ENCODE results near the gene MAPK12.

Gene MAPK12

DNA sequence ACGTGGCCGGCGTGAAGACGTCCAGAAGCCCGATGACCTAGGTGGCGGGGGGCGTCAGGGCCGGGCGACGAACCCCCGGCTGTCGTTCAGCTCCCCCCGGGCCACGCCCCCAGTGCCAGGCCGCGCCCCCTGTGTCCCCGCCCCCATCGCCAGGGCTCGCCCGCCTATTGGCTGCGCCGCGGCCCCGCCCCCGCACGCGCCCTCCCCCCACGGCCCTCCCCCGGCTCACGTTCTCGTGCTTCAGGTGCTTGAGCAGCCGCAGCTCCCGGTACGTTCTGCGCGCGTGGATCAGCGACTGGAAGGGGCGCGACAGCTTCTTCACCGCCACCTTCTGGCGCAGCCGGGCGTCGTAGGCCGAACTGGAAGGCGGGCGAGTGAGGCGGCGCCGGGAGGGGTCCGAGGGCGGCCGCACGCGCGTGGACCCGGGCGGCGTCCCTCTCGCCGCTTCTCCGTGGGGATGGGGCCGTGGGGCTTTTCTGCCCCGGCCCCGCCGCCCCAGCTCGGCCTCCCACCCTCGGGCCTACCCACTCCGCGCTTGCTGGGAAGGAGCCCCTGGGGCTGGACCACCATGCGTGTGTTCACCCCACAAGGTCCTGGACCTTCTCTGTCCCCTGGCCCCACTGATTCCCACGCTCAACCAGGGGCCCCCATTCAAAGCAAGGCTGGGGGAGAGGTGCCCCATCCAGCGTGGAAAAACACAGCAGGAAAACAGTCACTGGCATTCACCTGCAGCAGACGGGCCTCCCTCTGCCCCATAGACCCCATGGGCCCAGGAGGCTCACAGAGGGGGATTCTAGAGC lies 6.3 kb upstream of the MAPK12 start:
- DNase-seq (ENCODE audit: low read depth): peak; percentile 51

DNA sequence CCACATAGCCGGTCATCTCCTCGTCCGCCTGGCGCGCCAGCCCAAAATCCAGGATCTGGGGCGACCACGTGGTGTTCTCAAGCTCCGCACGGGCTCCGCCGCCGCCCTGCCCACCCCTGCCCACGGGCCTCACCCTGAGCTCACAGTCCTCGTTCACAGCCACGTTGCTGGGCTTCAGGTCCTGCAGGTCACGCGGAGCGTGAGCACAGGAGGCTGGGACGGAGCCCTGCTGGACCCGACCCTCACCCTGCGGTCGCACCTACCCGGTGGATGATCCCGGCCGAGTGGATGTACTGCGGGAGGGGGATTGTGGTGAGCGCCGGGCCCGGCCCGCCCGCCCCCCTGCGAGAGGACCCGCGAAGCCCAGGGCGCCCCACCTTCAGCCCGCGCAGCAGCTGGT lies 5.5 kb upstream of the MAPK12 start:
- no peak for DNase-seq (ENCODE audit: low read depth)

GRCh38 chr22:50264946-50265669 lies 3.6 kb upstream of the MAPK12 start:
- no peak for DNase-seq (ENCODE audit: low read depth)

GRCh38 chr22:50264104-50264745 lies 2.7 kb upstream of the MAPK12 start:
- DNase-seq (ENCODE audit: low read depth): no peak

GRCh38 chr22:50262973-50263617 lies 1.6 kb upstream of the MAPK12 start:
- DNase-seq (ENCODE audit: low read depth): no peak

DNA sequence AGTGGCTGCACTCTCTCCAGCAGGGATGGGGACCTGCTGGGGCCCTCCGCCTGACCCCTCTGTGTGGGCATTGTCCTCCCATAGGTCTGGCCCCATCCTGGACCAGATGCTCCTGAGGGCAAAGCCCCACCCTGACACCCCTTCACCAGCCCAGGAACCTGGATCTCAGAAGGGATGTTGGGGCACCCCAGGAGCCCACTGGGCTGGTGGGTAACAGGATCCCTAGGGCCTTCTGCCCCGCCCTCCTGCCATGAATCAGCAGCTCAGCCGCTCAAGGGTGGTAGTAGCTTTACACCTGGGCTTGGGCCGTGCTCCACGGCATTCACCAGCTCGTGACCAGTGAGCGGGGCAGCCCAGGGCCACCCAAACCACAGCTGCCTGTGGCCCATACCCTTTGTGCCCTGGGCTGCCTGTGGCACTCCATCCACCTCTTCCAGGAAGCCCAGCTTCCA lies 1.0 kb upstream of the MAPK12 start:
- peak; percentile 30 for DNase-seq (ENCODE audit: low read depth)

- DNase-seq (ENCODE audit: low read depth): peak; percentile 86
Observed at GRCh38 chr22:50260801-50261614, 475 bp downstream of the MAPK12 start.

- peak; percentile 31 for DNase-seq (ENCODE audit: low read depth)
Observed at GRCh38 chr22:50260434-50260800, 1.1 kb downstream of the MAPK12 start.

DNA sequence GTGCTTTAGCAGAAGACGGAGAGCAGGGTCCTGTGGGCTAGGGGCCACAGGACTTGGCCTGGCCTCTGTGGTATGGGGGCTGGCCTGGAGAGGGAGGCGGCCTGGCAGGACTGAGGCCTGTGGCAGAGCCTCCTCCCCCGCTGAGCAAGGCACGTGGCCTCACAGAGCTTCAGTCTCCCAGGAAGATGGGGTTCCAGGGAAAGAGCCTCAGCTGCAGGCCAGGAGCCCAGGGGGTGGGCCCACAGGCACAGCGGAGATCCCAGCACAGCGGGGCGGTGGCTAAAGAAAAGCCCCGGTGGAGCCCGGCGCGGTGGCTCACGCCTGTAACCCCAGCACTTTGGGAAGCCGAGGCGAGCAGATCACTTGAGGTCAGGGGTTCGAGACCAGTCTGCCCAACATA lies 2.2 kb downstream of the MAPK12 start:
- DNase-seq (ENCODE audit: low read depth): no peak

DNA sequence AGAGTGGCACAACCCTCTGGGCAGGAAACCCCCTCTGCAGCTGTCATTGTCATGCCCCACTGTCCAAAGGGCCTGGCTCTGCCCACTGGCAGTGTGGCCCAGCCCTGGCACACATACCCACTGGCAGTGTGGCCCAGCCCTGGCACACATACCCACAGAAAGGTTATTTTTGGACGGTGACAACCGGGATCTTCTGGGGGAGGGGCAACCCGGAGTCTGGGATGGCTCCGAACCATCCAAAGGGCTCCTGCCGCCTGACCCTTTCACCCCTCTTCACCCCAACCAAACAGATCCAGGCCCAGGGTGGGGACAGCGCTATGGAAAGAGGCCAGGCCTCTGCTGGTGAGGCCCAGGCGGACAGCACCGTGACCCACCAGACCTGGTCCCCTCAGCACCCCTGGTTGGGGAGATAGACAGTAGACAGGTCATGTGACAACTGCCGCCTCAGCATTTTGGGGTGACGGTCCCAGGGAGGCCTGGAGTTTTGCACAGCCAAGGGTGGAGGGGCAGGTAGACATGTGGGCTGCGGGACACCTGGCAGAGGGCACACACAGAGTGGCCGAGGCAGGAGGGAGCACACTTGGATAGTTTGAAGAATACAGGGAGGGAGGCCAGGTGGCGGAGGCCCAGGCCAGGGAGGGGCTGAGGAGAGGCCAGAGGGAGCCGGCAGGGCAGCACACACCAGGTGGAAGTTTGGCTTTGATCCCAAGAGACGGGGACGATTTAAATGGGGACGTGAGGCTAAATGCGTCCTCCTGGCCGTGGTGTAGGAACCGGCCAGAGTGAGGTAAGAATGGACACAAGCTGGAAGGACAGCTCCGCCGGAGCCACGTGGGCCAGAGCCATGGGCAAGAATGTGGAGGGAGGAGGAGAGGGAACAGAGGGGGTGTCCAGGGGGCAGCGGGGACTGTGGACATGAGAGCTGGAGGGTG lies 2.9 kb downstream of the MAPK12 start:
- no peak for DNase-seq (ENCODE audit: low read depth)

DNA sequence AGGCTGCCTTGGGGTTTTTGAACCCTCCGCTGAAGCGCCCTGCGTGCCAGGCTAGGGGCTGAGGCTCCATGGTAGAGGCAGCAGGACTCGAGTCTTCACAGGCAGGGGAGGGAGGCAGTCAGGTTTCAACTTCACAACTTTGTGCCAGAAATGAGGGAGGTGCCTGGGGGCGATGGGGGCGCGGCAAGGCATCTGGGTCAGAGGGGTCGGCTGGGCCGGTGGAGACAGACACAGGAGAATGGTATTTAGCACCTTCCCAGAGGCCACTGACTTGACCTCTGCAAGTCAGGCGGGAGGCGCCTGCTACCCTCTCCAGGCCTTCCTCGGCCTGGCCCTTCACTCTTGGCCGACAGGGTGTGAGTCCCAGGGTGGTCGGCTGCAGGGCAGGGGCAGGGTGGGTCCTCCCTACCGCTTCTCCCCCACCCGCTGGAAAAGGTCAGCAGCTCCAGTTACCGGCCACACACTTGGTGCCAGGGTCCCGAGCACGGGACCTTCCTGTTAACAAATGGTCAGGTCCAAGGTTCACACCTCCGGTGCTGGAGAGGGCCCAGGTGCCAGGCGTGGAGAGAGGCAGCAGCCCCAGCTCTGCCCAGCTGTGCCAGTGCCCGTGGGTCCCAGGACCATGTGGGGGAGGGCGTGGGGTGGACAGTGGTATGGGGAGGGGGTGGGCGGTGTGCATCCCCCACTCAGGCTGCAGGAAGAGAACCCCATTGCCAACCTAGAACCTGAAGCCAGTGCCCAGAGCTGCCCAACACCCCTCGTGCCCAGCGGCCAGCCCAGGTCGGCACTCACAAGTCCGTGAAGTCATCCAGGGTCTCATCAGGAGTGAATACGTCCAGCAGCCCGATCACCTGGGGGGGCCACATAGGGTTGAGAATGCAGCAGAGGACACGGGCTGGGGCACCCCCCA lies 3.8 kb downstream of the MAPK12 start:
- DNase-seq (ENCODE audit: low read depth): no peak

DNA sequence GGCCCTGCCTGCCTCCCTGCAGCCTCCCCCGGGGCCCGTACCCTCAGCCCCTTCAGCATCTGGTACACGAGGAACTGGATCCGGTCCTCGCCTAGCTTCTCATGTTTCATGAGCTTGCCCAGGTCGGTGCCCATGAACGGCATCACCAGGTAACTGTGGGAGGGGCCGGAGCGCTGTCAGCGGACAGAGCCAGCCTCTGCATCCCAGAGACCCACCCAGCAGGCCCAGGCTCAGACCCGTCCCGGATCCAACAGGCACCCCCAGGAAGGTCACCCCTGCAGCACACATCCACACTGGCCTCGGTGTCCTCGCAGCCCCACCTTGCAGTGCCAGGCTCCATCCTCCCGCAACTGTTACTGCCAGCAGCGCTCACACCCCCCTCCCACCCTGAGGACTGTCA lies 4.4 kb downstream of the MAPK12 start:
- DNase-seq (ENCODE audit: low read depth): no peak

GRCh38 chr22:50256258-50256862 lies 5.1 kb downstream of the MAPK12 start:
- DNase-seq (ENCODE audit: low read depth): no peak

DNA sequence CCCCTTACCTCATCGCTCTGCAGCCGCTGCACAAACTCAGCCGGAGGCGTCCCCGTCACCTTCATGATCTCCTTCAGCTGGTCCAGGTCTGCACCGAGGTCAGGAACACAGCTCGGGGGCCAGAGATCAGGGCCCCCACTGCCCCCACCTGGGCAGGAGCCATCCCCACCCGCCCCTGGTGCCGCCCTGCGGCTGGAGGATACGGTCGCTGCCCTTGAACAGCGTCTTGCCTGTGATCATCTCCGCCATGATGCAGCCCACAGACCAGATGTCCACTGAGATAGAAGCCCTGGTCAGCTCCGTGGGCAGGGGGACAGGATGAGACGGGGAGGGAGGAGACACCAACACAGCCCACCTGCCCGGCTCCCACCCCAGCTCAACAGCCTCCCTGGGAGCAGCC lies 5.9 kb downstream of the MAPK12 start:
- no peak for DNase-seq (ENCODE audit: low read depth)

DNA sequence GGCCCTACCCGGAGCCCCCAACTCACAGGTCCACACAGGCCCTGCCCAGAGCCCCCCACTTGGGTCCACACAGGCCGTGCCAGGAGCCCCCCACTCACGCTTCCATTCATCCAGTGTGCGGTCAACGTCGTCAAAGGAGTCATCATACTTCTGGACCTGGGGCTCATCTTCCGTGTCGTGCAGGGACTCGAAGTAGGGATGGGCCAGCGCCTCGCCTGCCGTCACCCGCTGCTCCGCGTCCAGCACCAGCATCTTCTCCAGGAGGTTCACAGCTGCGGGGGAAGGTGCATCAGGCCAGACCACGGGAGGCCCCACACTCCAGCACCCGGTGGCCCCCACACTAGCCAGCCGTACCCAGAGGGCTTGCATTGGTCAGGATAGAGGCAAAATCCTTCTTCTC lies 6.4 kb downstream of the MAPK12 start:
- no peak for DNase-seq (ENCODE audit: low read depth)

DNA sequence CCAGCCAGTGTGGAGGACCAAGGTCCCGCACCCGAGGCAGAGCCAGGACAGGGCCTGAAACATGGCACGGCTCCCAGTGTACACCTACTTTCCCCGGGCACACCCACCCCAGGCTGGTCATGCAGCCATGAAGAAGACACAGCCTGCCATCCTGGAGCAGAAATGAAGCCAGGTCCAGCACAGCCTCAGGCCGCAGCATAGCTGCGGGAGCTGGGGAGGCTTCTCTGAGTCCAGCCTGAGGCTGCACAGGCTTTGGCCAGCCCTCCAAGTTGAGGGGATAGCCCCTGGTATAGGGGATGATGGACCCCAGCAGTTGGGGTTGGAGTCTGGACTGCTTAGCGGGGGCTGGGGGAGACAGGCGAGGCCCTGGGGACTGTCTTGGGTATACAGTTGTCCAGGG lies 7.5 kb downstream of the MAPK12 start:
- DNase-seq (ENCODE audit: low read depth): no peak

DNA sequence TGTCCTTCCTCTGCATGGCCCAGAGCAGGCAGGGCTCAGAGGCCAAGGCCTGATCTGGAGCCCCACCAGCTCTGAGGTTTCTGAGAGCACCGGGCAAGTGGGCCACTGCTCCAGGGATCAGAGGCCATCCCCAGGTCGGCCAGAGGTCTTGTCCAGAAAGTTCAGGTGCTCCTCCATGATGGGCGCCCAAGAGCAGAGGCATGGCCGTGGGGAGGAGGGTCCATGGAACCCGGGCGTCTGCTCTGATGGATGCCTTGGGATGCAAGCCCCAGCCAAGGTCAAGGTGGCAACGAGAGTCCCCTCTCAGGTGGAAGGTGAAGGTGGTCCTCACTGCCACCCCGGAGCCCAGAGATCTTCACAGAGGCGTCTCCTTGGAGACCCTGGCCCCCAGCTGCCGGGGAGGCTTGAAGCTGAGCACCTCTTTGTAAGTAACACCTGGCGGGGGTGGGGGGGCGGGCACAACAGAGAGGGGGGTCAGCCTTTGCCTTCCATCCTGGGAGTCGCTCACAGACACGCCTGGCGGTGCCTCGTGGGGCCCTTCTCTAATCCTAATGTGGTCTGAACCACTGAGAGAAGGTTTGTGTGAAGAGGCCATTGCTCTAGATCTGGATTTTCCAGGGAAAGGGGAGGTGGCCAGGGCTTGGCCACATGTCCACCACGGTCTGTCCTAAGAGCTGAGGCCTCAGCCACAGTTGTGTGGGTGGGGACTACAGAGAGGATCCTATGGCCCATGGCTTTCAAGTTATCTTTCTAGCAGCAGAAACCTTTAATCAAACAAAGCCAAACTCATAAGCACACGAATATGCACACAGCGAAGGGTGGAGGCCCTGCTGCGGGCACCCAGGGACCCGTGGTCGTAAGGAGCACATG lies 8.2 kb downstream of the MAPK12 start:
- no peak for DNase-seq (ENCODE audit: low read depth)
